Thoracic aorta (tissue), 2 donors: ENCODE measurements around the gene SEPHS2. TPM values are rescaled to one million over a fixed set of nuclear protein-coding genes. Genes with fewer than 3 reads are reported as not detected.

ENCODE experiments used
- ATAC-seq: fragments of 150-250 bp; one replicate; pipeline ENCODE4 v1.8.0; 2017; ENCODE audit warnings: low read depth; ENCODE audit not compliant: insufficient number of reproducible peaks, low FRiP score
- DNase-seq: peaks from one replicate; pipeline ENCODE4 v3.0.0-alpha.2; 2020; ENCODE audit warnings: low spot score
- H3K27ac ChIP-seq, 2 donors: fragments of 200-600 bp; sonication (generic); 1 replicate in 1 of 2; 2 replicates in 1 of 2; pipeline ENCODE4 v1.5.1; 2016; ENCODE audit warnings: mild to moderate bottlenecking in 2 of 2, moderate library complexity in 2 of 2
- H3K27me3 ChIP-seq: fragments of 200-600 bp; sonication (generic); replicated peaks from 2 replicates; pipeline ENCODE4 v1.6.0; 2016; ENCODE audit warnings: mild to moderate bottlenecking; ENCODE audit not compliant: insufficient read depth
- H3K36me3 ChIP-seq: fragments of 200-600 bp; sonication (generic); one replicate; pipeline ENCODE4 v1.5.1; 2016
- H3K4me1 ChIP-seq, 2 donors: fragments of 200-600 bp; sonication (generic); 1 replicate in 1 of 2; 2 replicates in 1 of 2; pipeline versions ENCODE4 v1.5.1 to v1.6.0; 2016; ENCODE audit warnings: low read depth in 2 of 2, mild to moderate bottlenecking in 1 of 2; ENCODE audit not compliant: control insufficient read depth in 1 of 2
- H3K4me3 ChIP-seq: fragments of 200-600 bp; sonication (generic); 2 replicates; pipeline ENCODE4 v1.5.1; 2016; ENCODE audit warnings: mild to moderate bottlenecking
- H3K9me3 ChIP-seq: fragments of 200-600 bp; sonication (generic); 2 replicates; pipeline ENCODE4 v1.5.1; 2016
- CTCF ChIP-seq: fragments of 200-600 bp; sonication (generic); IDR thresholded peaks from one replicate; pipeline ENCODE4 v1.5.1; 2019; ENCODE audit warnings: antibody characterized with exemption
- total RNA-seq, 2 donors: library from RNA; depleted of rRNA; stranded (reverse); fragments of >200 nt; gene quantifications; one replicate each; pipeline versions ENCODE4 v1.1.0 to v1.2.3, GENCODE V29; 2016

SEPHS2 gene
- total RNA-seq, 2 donors from 2014 or later, result 18.1 to 30.3 TPM

GRCh38 chr16:30401768-30402425, 43.8 kb downstream of the SEPHS2 start:
- Histone ChIP-seq H3K9me3 (no peaks in the 10 kb centered on the region), H3K36me3 (peaks cover 8% of the 10 kb centered on the region), H3K27ac (no peak overlapping the region), H3K4me1 (peaks cover 9 to 22% of the 10 kb centered on the region in 2 donors), H3K27me3 (no peaks in the 10 kb centered on the region), H3K4me3 (no peak overlapping the region)
- DNase-seq (no peak), ATAC-seq (no peak)
- no peak for TF ChIP-seq CTCF

- no peak for ATAC-seq
- no peak for TF ChIP-seq CTCF
- DNase-seq, result no peak
- Histone ChIP-seq H3K9me3 (no peaks in the 10 kb centered on the region), H3K27me3 (no peaks in the 10 kb centered on the region), H3K4me3 (peak overlapping the region; percentile 76), H3K27ac (peak overlapping the region; percentile 87 to 92), H3K36me3 (peaks cover 8% of the 10 kb centered on the region), H3K4me1 (peaks cover 14 to 28% of the 10 kb centered on the region in 2 donors)
These were observed 46.1 kb downstream of the SEPHS2 start for GRCh38 chr16:30399435-30400186.

GRCh38 chr16:30398661-30399434, 46.8 kb downstream of the SEPHS2 start:
- Histone ChIP-seq H3K9me3 (no peaks in the 10 kb centered on the region), H3K4me3 (no peak overlapping the region), H3K4me1 (peaks cover 17 to 36% of the 10 kb centered on the region in 2 donors), H3K27ac (peak overlapping the region; percentile 87 to 92), H3K27me3 (no peaks in the 10 kb centered on the region), H3K36me3 (peaks cover 8% of the 10 kb centered on the region)
- ATAC-seq (no peak), DNase-seq (no peak)
- TF ChIP-seq CTCF, result no peak

GRCh38 chr16:30397776-30398660, 47.7 kb downstream of the SEPHS2 start:
- Histone ChIP-seq H3K36me3 (peaks cover 8% of the 10 kb centered on the region), H3K4me1 (peaks cover 17 to 37% of the 10 kb centered on the region in 2 donors), H3K27me3 (no peaks in the 10 kb centered on the region), H3K9me3 (no peaks in the 10 kb centered on the region), H3K4me3 (no peak overlapping the region), H3K27ac (no peak overlapping the region)
- no peak for ATAC-seq
- TF ChIP-seq CTCF, result no peak
- no peak for DNase-seq
